LNCAP (cell line): ENCODE results near the gene ELMO3.

ENCODE experiments used
- TF ChIP-seq, protein P1 (sequence below): fragments of 450-650 bp; IDR thresholded peaks from 2 replicates; pipeline ENCODE4 v1.5.1; 2017; ENCODE audit warnings: mild to moderate bottlenecking

Gene ELMO3

DNA sequence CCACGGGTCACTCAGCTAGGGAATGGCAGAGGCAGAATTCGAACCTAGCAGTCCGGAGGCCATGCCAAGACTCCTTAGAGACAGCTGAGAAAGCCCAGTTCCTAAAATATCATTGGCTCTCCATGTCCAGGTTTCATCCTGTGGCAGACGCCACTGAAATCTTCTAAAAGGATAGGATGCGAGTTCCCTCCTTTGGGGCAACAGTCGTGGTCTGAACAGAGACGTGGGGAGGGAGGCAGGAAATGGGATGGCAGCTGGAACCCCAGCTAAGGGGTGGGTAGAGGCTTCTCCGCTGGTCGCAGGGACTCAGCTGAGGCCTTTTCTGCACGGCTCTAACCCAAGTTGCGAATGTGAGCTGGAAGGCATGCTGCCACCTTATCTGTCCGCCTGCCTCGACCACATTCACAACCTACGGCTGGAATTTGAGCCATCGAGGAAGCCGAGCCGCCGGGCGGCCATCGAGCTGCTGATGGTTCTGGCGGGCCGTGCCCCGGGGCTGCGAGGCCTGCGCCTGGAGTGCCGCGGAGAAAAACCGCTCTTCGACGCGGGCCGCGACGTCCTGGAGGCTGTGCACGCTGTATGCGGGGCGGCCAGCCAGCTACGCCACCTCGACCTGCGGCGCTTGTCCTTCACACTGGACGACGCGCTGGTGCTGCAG, 36.3 kb upstream of the ELMO3 start:
- TF ChIP-seq, protein P1, sequence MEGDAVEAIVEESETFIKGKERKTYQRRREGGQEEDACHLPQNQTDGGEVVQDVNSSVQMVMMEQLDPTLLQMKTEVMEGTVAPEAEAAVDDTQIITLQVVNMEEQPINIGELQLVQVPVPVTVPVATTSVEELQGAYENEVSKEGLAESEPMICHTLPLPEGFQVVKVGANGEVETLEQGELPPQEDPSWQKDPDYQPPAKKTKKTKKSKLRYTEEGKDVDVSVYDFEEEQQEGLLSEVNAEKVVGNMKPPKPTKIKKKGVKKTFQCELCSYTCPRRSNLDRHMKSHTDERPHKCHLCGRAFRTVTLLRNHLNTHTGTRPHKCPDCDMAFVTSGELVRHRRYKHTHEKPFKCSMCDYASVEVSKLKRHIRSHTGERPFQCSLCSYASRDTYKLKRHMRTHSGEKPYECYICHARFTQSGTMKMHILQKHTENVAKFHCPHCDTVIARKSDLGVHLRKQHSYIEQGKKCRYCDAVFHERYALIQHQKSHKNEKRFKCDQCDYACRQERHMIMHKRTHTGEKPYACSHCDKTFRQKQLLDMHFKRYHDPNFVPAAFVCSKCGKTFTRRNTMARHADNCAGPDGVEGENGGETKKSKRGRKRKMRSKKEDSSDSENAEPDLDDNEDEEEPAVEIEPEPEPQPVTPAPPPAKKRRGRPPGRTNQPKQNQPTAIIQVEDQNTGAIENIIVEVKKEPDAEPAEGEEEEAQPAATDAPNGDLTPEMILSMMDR = no peak

DNA sequence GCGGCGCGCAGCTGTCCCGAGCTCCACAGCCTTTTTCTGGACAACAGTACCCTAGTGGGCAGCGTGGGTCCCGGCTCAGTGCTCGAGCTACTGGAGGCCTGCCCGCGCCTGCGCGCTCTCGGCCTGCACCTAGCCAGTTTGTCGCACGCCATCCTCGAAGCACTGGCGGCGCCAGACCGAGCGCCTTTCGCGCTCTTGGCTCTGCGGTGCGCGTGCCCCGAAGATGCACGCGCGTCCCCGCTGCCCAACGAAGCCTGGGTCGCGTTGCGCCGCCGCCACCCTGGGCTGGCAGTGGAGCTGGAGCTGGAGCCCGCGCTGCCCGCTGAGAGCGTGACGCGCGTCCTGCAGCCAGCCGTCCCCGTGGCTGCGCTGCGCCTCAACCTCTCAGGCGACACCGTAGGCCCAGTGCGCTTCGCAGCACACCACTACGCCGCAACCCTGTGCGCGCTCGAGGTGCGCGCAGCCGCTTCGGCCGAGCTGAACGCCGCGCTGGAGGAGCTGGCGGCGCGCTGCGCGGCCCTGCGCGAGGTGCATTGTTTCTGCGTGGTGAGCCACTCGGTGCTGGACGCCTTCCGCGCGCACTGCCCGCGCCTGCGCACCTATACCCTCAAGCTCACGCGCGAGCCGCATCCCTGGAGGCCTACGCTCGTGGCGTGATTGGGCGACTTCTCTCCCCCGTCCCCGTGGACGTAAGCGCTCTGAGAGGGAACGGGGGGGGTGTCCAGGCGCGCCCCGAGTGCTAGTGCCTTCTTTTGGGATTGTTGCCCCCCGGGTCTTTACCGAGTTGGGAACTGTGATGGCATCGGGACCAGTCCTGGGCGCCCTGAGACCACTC, 35.5 kb upstream of the ELMO3 start:
- TF ChIP-seq, protein P1 = no peak

DNA sequence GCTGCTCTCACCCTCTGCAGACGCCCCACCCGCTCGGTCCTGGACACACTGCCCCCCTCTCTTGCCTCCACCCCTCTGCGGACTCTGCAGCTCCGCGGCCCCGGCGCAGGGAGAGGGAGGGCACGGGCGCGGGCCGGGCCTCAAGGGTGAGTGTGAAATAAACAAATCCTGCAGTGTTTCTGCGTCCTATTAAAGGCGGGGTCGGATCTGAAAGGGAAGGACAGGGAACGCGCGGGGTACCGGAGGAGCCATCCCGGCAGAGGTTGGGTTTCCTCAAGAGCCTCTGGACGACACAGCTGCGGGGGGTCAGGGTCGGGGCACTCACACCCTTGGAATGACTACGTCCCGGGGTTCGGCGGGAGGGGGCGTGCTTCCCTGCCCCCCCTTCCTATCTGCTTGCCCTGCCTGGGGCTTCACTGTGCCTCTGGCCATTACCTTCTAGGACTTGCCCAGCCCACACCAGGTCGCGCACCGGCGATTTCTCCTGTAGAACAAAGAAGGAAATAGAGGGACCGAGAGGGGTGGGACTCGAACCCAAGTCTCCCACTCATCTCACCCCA, 34.9 kb upstream of the ELMO3 start:
- TF ChIP-seq, protein P1 = no peak

DNA sequence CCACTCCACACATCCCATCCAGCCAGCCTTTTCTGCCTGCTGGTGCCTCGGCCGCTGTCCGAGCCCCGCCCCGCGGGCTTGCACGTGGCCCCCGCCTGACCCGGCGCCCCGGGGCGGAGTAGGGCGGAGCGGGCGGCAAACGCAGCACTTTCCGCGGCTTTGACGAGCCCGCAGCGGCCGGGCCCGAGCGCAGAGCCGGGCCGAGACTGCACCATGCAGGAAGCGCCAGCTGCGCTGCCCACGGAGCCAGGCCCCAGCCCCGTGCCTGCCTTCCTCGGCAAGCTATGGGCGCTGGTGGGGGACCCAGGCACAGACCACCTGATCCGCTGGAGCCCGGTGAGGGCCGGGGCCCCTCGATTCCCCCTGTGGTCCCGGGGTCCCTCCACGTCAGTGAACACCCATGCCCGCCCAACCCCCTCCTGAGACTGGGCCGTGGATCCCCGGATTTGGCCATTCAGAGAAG, 34.3 kb upstream of the ELMO3 start, which contains the start of gene HSF4:
Gene HSF4 (plus strand): TSS at position 147 of the 463 bp plus-strand sequence. CDS start 67 bp downstream, at position 214.
- TF ChIP-seq, protein P1 = no peak

DNA sequence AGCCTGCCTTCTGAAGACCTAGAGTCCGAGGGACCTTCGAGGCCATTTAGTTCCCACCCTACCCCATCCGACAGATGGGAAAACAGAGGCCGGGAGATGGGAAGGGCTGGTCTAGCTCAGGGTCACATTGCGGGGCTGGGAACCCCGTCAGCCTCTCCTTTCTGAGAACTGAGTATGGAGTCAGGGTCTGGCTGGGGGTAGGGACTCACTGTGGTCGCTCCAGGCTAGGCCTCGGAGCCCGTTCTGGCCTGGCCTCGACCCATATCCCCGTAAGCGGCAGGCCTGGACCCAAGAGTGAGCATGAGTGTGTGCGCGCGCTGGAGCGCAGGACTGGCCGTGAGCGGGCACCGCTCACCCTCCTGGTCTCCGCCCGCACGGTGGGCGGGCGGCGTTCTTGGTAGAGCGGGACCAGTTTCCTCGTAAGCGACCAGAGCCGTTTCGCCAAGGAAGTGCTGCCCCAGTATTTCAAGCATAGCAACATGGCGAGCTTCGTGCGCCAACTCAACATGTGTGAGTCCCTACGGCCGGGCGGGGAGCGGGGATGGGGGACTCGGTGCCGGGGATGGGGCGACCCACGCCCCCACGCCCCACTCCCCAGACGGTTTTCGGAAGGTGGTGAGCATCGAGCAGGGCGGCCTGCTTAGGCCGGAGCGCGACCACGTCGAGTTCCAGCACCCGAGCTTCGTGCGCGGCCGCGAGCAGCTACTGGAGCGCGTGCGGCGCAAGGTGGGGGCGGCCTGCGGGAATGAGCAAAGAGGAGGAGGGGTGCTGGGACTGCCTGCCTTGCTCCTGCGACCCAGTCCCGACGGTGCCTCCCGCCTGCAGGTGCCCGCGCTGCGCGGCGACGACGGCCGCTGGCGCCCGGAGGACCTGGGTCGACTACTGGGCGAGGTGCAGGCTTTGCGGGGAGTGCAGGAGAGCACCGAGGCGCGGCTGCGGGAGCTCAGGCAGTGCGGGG, 33.5 kb upstream of the ELMO3 start:
- TF ChIP-seq, protein P1 = no peak

DNA sequence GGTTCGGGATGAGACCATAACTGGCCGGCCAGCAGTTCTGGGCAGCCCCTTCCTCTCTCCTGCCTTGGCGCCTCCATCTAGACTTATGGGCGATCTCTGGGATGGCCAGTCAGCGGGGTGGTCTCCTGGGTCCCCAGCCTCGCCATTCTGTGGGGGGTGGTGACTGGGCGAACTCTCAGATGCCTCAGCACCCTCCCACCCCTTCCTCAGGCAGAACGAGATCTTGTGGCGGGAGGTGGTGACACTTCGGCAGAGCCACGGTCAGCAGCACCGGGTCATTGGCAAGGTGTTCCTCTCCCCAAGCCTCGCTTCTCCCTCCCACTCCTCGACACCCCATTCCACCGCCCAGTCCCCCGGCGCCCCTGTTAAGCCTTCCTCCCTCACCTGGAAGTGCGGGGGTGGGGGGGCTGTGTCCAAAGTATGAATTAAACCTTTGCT, 32.8 kb upstream of the ELMO3 start:
- TF ChIP-seq, protein P1 = no peak
